Embryonic facial prominence (tissue), 1 donor: ENCODE data around the gene MARCHF10.

Experiments
- DNase-seq: peaks from one replicate; pipeline ENCODE4 v3.0.0-alpha.2; 2016; ENCODE audit errors: extremely low spot score

MARCHF10 gene

GRCh38 chr17:62822080-62822904, 14.2 kb upstream of the MARCHF10 start:
- DNase-seq, result no peak

GRCh38 chr17:62821189-62822079, 13.3 kb upstream of the MARCHF10 start:
- no peak for DNase-seq

GRCh38 chr17:62819511-62820221, 11.6 kb upstream of the MARCHF10 start:
- peak; percentile 91 for DNase-seq

GRCh38 chr17:62818526-62818925, 10.4 kb upstream of the MARCHF10 start:
- no peak for DNase-seq

GRCh38 chr17:62816282-62816839, 8.2 kb upstream of the MARCHF10 start:
- no peak for DNase-seq

- DNase-seq, result no peak
These were observed 1.5 kb upstream of the MARCHF10 start for GRCh38 chr17:62809656-62810055.

- DNase-seq, result no peak
These were observed 459 bp upstream of the MARCHF10 start for GRCh38 chr17:62808576-62808970.

- no peak for DNase-seq
These were observed 2.9 kb downstream of the MARCHF10 start for GRCh38 chr17:62805234-62805633.

GRCh38 chr17:62804822-62805221, 3.3 kb downstream of the MARCHF10 start:
- DNase-seq, result no peak

- no peak for DNase-seq
These were observed 4.1 kb downstream of the MARCHF10 start for GRCh38 chr17:62804025-62804424.

- DNase-seq, result no peak
These were observed 5.4 kb downstream of the MARCHF10 start for GRCh38 chr17:62802561-62803205.

- DNase-seq, result no peak
These were observed 6.5 kb downstream of the MARCHF10 start for GRCh38 chr17:62801553-62802114.

GRCh38 chr17:62800585-62800984, 7.5 kb downstream of the MARCHF10 start:
- peak; percentile 71 for DNase-seq

- no peak for DNase-seq
These were observed 10.2 kb downstream of the MARCHF10 start for GRCh38 chr17:62797959-62798358.

GRCh38 chr17:62796291-62796690, 11.8 kb downstream of the MARCHF10 start:
- no peak for DNase-seq

GRCh38 chr17:62794666-62794971, 13.5 kb downstream of the MARCHF10 start:
- DNase-seq, result no peak

GRCh38 chr17:62793919-62794665, 14.0 kb downstream of the MARCHF10 start:
- DNase-seq, result no peak

- no peak for DNase-seq
These were observed 15.7 kb downstream of the MARCHF10 start for GRCh38 chr17:62792447-62792800.

- no peak for DNase-seq
These were observed 16.2 kb downstream of the MARCHF10 start for GRCh38 chr17:62791767-62792446.

- DNase-seq, result no peak
These were observed 16.8 kb downstream of the MARCHF10 start for GRCh38 chr17:62791235-62791734.
